HFFc6 (cell line): ENCODE data around the gene MYO3B. TPM values are rescaled to one million over a fixed set of nuclear protein-coding genes. Genes with fewer than 3 reads are reported as not detected.

Experiments used
- DNase-seq: peaks from one replicate; pipeline ENCODE4 v3.0.0-alpha.2; 2018
- H3K27ac Mint-ChIP-seq: 2 replicates; pipeline ENCODE4 v1.8.0; 2020; ENCODE audit warnings: mild to moderate bottlenecking, mixed read lengths
- H3K27me3 Mint-ChIP-seq: 2 replicates; pipeline ENCODE4 v1.8.0; 2021; ENCODE audit warnings: mild to moderate bottlenecking, moderate library complexity, mixed read lengths; ENCODE audit not compliant: insufficient read depth
- H3K36me3 Mint-ChIP-seq: 2 replicates; pipeline ENCODE4 v1.8.0; 2021; ENCODE audit warnings: low read depth, mixed read lengths
- H3K4me1 Mint-ChIP-seq: 2 replicates; pipeline ENCODE4 v1.8.0; 2020; ENCODE audit warnings: low read depth, mixed read lengths
- H3K4me3 Mint-ChIP-seq: 2 replicates; pipeline ENCODE4 v1.8.0; 2020; ENCODE audit warnings: mild to moderate bottlenecking, moderate library complexity, mixed read lengths
- H3K9me3 Mint-ChIP-seq: 2 replicates; pipeline ENCODE4 v1.8.0; 2020; ENCODE audit warnings: mild to moderate bottlenecking, mixed read lengths
- CTCF ChIP-seq: fragments of 200-600 bp; sonication (generic); IDR thresholded peaks from 2 replicates; pipeline ENCODE4 v1.5.0; 2021; ENCODE audit warnings: antibody characterized with exemption, mild to moderate bottlenecking
- total RNA-seq, 6 experiments: library from RNA; stranded (reverse); fragmentation: NEBNext Ultra II Directional; extraction: Animal tissue kit (Norgen Biotek cat#: 25700); gene quantifications; 2 replicates in 1 of 6; 3 replicates in 5 of 6; pipeline ENCODE4 v1.2.3, GENCODE V29; 2021

Gene MYO3B
- total RNA-seq, 6 experiments from 2014 or later: not detected

GRCh38 chr2:170518911-170519310 is 341.0 kb downstream of the MYO3B start:
- Mint-ChIP-seq H3K4me3 (no peak overlapping the region), H3K27me3 (no peaks in the 10 kb centered on the region), H3K4me1 (no peaks in the 10 kb centered on the region), H3K27ac (no peak overlapping the region), H3K36me3 (no peaks in the 10 kb centered on the region; the same call in 1 of the 2 replicates), H3K9me3 (peaks cover 4% of the 10 kb centered on the region)
- TF ChIP-seq CTCF: no peak
- DNase-seq: no peak

GRCh38 chr2:170521299-170521698 is 343.4 kb downstream of the MYO3B start:
- no peak overlapping the region for H3K27ac Mint-ChIP-seq
- no peak for TF ChIP-seq CTCF
- no peak overlapping the region for H3K4me3 Mint-ChIP-seq
- H3K4me1 Mint-ChIP-seq: peaks cover 6% of the 10 kb centered on the region; the same call in 1 of the 2 replicates
- H3K36me3 Mint-ChIP-seq: no peaks in the 10 kb centered on the region
- H3K27me3 Mint-ChIP-seq: no peaks in the 10 kb centered on the region
- DNase-seq: no peak
- no peaks in the 10 kb centered on the region; the same call in 1 of the 2 replicates for H3K9me3 Mint-ChIP-seq

- Mint-ChIP-seq H3K27ac (no peak overlapping the region), H3K4me3 (no peak overlapping the region), H3K9me3 (no peaks in the 10 kb centered on the region), H3K36me3 (no peaks in the 10 kb centered on the region), H3K4me1 (peaks cover 6% of the 10 kb centered on the region; the same call in 1 of the 2 replicates), H3K27me3 (no peaks in the 10 kb centered on the region)
- no peak for TF ChIP-seq CTCF
- no peak for DNase-seq
These were observed 345.6 kb downstream of the MYO3B start for GRCh38 chr2:170523506-170523905.

- Mint-ChIP-seq H3K36me3 (no peaks in the 10 kb centered on the region), H3K4me1 (peaks cover 6% of the 10 kb centered on the region; the same call in 1 of the 2 replicates), H3K9me3 (no peaks in the 10 kb centered on the region), H3K27me3 (peaks cover 2% of the 10 kb centered on the region; the same call in 1 of the 2 replicates), H3K27ac (no peak overlapping the region), H3K4me3 (no peak overlapping the region)
- TF ChIP-seq CTCF: no peak
- no peak for DNase-seq
These were observed 347.1 kb downstream of the MYO3B start for GRCh38 chr2:170524828-170525565.

- no peak for TF ChIP-seq CTCF
These were observed 347.6 kb downstream of the MYO3B start for GRCh38 chr2:170525566-170525900.

More at GRCh38 chr2:170525566-170525900, 347.6 kb downstream of the MYO3B start:
- H3K4me1 Mint-ChIP-seq: peaks cover 6% of the 10 kb centered on the region; the same call in 1 of the 2 replicates
- H3K9me3 Mint-ChIP-seq: no peaks in the 10 kb centered on the region
- peaks cover 2% of the 10 kb centered on the region; the same call in 1 of the 2 replicates for H3K27me3 Mint-ChIP-seq
- no peak overlapping the region for H3K4me3 Mint-ChIP-seq
- no peak overlapping the region for H3K27ac Mint-ChIP-seq
- no peaks in the 10 kb centered on the region for H3K36me3 Mint-ChIP-seq
- DNase-seq: peak; percentile 80
